Fibroblast of gingiva (primary cell): ENCODE results near the gene ZKSCAN5.
"Not testable (repeated sequence)": the region's sequence is repeated elsewhere in the genome, so short reads cannot be mapped to it uniquely, and the experiment has no call there.

Experiments
- DNase-seq: peaks from one replicate; pipeline ENCODE4 v3.0.0-alpha.2; 2011; ENCODE audit warnings: low read depth

Gene ZKSCAN5

GRCh38 chr7:99554939-99555338 lies 50.5 kb downstream of the ZKSCAN5 start:
- DNase-seq = no peak

GRCh38 chr7:99557196-99557607 lies 52.7 kb downstream of the ZKSCAN5 start:
- no peak for DNase-seq

- no peak for DNase-seq
These were observed 53.5 kb downstream of the ZKSCAN5 start for GRCh38 chr7:99557940-99558305.

- peak; percentile 86 for DNase-seq
These were observed 54.1 kb downstream of the ZKSCAN5 start, which contains the start of gene ZNF655 for GRCh38 chr7:99558306-99559174. TSS of gene ZNF655 (plus strand) at chr7:99558642. CDS start at chr7:99560560, 1,918 bp downstream.

GRCh38 chr7:99559175-99559915 lies 54.9 kb downstream of the ZKSCAN5 start:
- no peak for DNase-seq

- DNase-seq = no peak
These were observed 56.6 kb downstream of the ZKSCAN5 start for GRCh38 chr7:99560834-99561736.

GRCh38 chr7:99561737-99562051 lies 57.2 kb downstream of the ZKSCAN5 start:
- DNase-seq = no peak

GRCh38 chr7:99562114-99562784 lies 57.8 kb downstream of the ZKSCAN5 start:
- DNase-seq = no peak

GRCh38 chr7:99562832-99563231 lies 58.4 kb downstream of the ZKSCAN5 start:
- DNase-seq = peak; percentile 95

- peak; percentile 53 for DNase-seq
These were observed 59.2 kb downstream of the ZKSCAN5 start for GRCh38 chr7:99563650-99564049.

- not testable (repeated sequence) for DNase-seq
These were observed 64.3 kb downstream of the ZKSCAN5 start for GRCh38 chr7:99568770-99569169.

GRCh38 chr7:99571768-99572167 lies 67.3 kb downstream of the ZKSCAN5 start:
- DNase-seq = no peak

- no peak for DNase-seq
These were observed 68.8 kb downstream of the ZKSCAN5 start for GRCh38 chr7:99573257-99573656.

GRCh38 chr7:99576251-99576650 lies 71.8 kb downstream of the ZKSCAN5 start:
- DNase-seq = no peak

GRCh38 chr7:99579281-99579955 lies 75.0 kb downstream of the ZKSCAN5 start:
- no peak for DNase-seq

- DNase-seq = peak; percentile 5
These were observed 75.7 kb downstream of the ZKSCAN5 start for GRCh38 chr7:99579956-99580777.

GRCh38 chr7:99580778-99581332 lies 76.4 kb downstream of the ZKSCAN5 start:
- DNase-seq = not testable (repeated sequence)
